Body of pancreas (tissue), 4 donors: Measurements from ENCODE around the gene EHBP1.

ENCODE experiments used
- CTCF ChIP-seq, 7 experiments: fragments of 450-650 bp in 4 of 7; fragments of 200-600 bp in 3 of 7; sonication (generic) in 3 of 7; IDR thresholded peaks; one replicate each; pipeline ENCODE4 v1.5.1; 2016 to 2019; ENCODE audit warnings: antibody characterized with exemption in 7 of 7
- POLR2A ChIP-seq, 3 donors: fragments of 450-650 bp; IDR thresholded peaks; one replicate each; pipeline ENCODE4 v1.6.1; 2016; ENCODE audit warnings: antibody characterized with exemption in 3 of 3, mild to moderate bottlenecking in 2 of 3

GRCh38 chr2:63053889-63054602 is 348.5 kb downstream of the EHBP1 start:
- TF ChIP-seq POLR2A (IDR thresholded peaks at IDR 0.05), result no peak
- no peak for TF ChIP-seq CTCF (IDR thresholded peaks at IDR 0.05)
